Activated CD8-positive, alpha-beta T cell treated with anti-CD3 and anti-CD28 coated beads, Interleukin-2, amount 10 ng/mL, durations not matched to agents 7 days and 5 days (primary cell): ENCODE results near the gene RACGAP1. TPM values are rescaled to one million over a fixed set of nuclear protein-coding genes. Genes with fewer than 3 reads are reported as not detected.

ENCODE experiments used
- ATAC-seq: fragments of 150-1000 bp; cut with Tn5 transposase; one replicate; pipeline ENCODE4 v1.10.0; 2021; ENCODE audit warnings: moderate library complexity
- CTCF ChIA-PET: fragments of 350-600 bp; sonication (Branson Sonifier 250); formaldehyde crosslinking; loops from one replicate; lab custom pipeline; 2021; ENCODE audit warnings: antibody characterized with exemption; lab: Charles Lee
- POLR2A ChIA-PET: fragments of 350-600 bp; sonication (Branson Sonifier 250); formaldehyde crosslinking; loops from one replicate; lab custom pipeline; 2021; ENCODE audit warnings: antibody characterized with exemption; lab: Charles Lee
- DNase-seq: peaks from one replicate; pipeline ENCODE4 v3.0.0-alpha.2; 2020
- H3K27ac Mint-ChIP-seq: one replicate; pipeline ENCODE4 v1.8.0; 2021; ENCODE audit warnings: mild to moderate bottlenecking, mixed read lengths
- H3K27me3 Mint-ChIP-seq: one replicate; pipeline ENCODE4 v1.8.0; 2021; ENCODE audit warnings: low read depth, mixed read lengths
- H3K36me3 Mint-ChIP-seq: one replicate; pipeline ENCODE4 v1.8.0; 2021; ENCODE audit warnings: low read depth, mixed read lengths
- H3K4me1 Mint-ChIP-seq: one replicate; pipeline ENCODE4 v1.8.0; 2021; ENCODE audit warnings: low read depth, mixed read lengths
- H3K4me3 Mint-ChIP-seq: one replicate; pipeline ENCODE4 v1.8.0; 2021; ENCODE audit warnings: mild to moderate bottlenecking, mixed read lengths
- H3K9me3 Mint-ChIP-seq: one replicate; pipeline ENCODE4 v1.8.0; 2022; ENCODE audit warnings: mixed read lengths; ENCODE audit not compliant: insufficient read depth
- total RNA-seq, 2 experiments: library from RNA; stranded (reverse); gene quantifications; one replicate each; pipeline ENCODE4 v1.2.3, GENCODE V29; 2021

Gene RACGAP1
- total RNA-seq, 2 experiments from 2014 or later: 185 to 200 TPM

DNA sequence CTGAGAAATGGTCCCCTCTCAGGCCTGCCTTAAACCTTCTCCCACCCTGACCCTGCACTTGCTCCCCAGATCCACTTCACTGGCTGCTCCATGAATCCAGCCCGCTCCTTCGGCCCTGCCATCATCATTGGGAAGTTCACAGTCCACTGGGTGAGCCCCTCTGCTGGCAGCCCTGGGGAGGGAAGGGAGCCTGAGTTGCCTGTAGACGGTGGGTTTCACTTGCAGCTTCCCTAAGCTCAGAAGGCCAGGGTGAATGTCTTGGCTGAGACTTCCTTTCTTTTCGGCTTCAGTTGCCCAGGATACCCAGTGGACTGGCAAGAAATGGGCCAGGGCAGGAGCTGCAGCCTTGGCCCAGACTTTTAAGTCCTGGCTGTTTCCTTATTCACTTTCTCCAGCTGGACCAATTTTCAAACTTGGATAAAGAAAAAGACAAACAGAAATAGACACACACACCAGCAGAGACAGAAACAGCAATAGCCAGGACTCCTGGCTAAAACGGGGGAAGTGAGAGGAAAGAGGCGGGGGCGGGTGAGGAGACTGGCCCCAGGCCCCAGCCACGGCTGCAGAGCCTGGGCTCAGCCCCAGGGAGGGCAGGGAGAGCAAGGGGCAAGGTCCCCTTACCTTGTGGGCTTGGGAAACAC lies 50.5 kb downstream of the RACGAP1 start:
- no peaks in the 10 kb centered on the region for H3K4me1 Mint-ChIP-seq
- no peak overlapping the region for H3K27ac Mint-ChIP-seq
- CTCF ChIA-PET: no interaction called here
- POLR2A ChIA-PET: no interaction called here
- no peaks in the 10 kb centered on the region for H3K36me3 Mint-ChIP-seq
- DNase-seq (no peak), ATAC-seq (no peak)
- H3K9me3 Mint-ChIP-seq: no peaks in the 10 kb centered on the region
- no peaks in the 10 kb centered on the region for H3K27me3 Mint-ChIP-seq
- no peak overlapping the region for H3K4me3 Mint-ChIP-seq

DNA sequence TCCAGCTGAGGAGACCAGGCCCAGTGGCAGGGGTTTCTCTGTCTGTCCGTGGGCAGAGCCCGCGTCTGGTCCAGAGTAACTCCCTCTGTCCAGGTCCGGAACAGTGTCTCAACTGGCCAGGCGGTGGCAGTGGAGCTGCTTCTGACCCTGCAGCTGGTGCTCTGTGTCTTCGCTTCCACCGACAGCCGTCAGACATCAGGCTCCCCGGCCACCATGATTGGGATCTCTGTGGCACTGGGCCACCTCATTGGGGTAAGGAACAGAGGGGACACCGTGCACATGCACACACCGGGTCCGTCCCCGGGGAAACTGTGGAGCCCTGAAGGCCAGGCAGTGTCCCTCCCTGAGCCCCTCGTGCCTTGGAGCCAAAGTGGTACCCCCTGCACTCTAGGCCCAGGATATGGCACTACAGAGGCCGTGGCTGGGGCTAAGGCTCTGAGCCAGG lies 51.0 kb downstream of the RACGAP1 start:
- no peak overlapping the region for H3K27ac Mint-ChIP-seq
- no peaks in the 10 kb centered on the region for H3K9me3 Mint-ChIP-seq
- no peaks in the 10 kb centered on the region for H3K27me3 Mint-ChIP-seq
- ChIA-PET POLR2A (no interaction called here), CTCF (no interaction called here)
- DNase-seq: no peak
- no peak overlapping the region for H3K4me3 Mint-ChIP-seq
- ATAC-seq: no peak
- H3K4me1 Mint-ChIP-seq: no peaks in the 10 kb centered on the region
- no peaks in the 10 kb centered on the region for H3K36me3 Mint-ChIP-seq

DNA sequence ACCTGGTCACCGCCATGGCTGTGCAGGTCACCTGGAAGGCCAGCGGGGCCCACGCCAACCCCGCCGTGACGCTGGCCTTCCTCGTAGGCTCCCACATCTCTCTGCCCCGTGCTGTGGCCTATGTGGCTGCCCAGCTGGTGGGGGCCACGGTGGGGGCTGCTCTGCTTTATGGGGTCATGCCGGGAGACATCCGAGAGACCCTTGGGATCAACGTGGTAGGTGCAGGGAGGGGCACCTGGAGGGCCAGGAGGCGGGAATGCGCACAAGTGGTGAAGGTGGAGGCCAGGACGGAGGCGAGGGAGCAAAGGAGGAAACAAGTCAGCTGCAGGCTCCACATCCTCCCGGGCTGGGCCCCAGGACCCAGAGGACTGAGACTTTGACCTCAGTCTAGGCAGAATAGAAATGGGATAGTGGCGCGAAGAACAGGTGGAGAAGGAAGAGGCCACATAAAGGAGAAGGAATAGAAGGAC lies 51.9 kb downstream of the RACGAP1 start:
- Mint-ChIP-seq H3K4me1 (no peaks in the 10 kb centered on the region), H3K27me3 (peaks cover 3% of the 10 kb centered on the region), H3K9me3 (no peaks in the 10 kb centered on the region), H3K4me3 (no peak overlapping the region), H3K27ac (no peak overlapping the region), H3K36me3 (no peaks in the 10 kb centered on the region)
- ATAC-seq (no peak), DNase-seq (no peak)
- POLR2A ChIA-PET: no interaction called here
- CTCF ChIA-PET: interaction anchor here (2.8 kb wide), 1 partner anchor 28 kb away, joined by 11 read pairs; no protein-coding TSS in a partner anchor

DNA sequence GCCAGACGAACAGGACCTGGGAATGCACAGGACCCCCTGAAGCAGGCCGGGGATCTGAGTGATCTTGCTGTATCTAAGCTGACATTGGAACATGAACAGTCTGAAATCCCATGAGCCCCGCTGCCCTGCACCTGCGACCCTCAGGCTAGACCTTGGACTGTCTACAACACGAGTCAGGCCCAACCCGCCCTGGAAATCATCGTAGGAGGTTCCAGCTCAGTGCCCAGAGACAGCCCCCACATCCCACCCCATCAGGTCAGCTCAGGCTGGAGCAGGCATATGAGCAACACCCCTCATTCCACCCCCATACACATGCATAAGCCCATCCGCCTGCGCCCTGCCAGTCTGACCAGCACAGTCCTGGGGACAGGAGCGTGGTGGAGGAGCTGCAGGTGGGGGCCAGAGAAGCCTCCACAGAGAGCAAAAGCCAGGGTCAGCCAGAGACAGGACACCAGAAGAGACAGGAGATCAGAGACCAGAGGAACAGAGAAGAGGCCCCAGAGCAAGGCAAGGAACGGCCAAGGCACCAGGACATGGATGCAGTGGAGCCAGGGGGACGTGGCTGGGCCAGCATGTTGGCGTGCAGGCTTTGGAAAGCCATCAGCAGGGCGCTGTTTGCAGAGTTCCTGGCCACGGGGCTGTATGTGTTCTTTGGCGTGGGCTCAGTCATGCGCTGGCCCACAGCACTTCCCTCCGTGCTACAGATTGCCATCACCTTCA lies 52.5 kb downstream of the RACGAP1 start, which contains the start of gene AQP6:
Gene AQP6, plus strand, starts transcription at position 307 of the 720 bp plus-strand sequence. Its CDS starts 227 bp downstream, at position 534.
- POLR2A ChIA-PET: no interaction called here
- Mint-ChIP-seq H3K4me3 (no peak within 1 kb of the TSS), H3K27ac (no peak within 1 kb of the TSS), H3K4me1 (no peaks in the 10 kb centered on the region), H3K36me3 (no peaks in the 10 kb centered on the region), H3K27me3 (peaks cover 6% of the 10 kb centered on the region), H3K9me3 (no peaks in the 10 kb centered on the region)
- ATAC-seq (no peak), DNase-seq (no peak)
- CTCF ChIA-PET: interaction anchor here (0.9 to 2.8 kb wide), 2 partner anchors 27 to 29 kb away, joined by 3 to 11 read pairs; no protein-coding TSS in a partner anchor

DNA sequence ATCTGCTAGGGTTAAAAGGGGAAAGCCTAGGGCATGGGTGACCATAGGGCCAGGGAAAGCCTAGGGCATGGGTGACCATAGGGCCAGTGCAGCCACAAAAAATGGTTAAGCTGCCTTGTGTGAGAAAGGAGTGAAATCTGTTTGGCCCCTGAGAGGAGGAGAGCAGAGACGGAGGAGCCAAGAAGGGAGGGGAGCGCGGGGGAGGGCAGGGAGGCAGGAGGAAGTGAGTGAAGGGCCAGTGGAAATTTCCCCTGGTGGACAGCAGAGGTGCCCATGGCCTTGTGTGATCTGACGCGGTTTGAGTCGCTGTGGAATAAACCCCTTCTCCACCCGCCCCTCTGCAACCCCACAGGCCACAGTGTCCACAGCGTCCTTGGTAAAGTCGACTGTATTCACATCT lies 53.2 kb downstream of the RACGAP1 start:
- ChIA-PET CTCF (interaction anchor here (0.9 to 2.8 kb wide), 2 partner anchors 26 to 29 kb away, joined by 3 to 11 read pairs; no protein-coding TSS in a partner anchor), POLR2A (no interaction called here)
- no peak for DNase-seq
- H3K9me3 Mint-ChIP-seq: no peaks in the 10 kb centered on the region
- H3K4me3 Mint-ChIP-seq: no peak overlapping the region
- H3K27ac Mint-ChIP-seq: no peak overlapping the region
- peaks cover 6% of the 10 kb centered on the region for H3K27me3 Mint-ChIP-seq
- H3K36me3 Mint-ChIP-seq: no peaks in the 10 kb centered on the region
- no peak for ATAC-seq
- H3K4me1 Mint-ChIP-seq: peaks cover 2% of the 10 kb centered on the region

DNA sequence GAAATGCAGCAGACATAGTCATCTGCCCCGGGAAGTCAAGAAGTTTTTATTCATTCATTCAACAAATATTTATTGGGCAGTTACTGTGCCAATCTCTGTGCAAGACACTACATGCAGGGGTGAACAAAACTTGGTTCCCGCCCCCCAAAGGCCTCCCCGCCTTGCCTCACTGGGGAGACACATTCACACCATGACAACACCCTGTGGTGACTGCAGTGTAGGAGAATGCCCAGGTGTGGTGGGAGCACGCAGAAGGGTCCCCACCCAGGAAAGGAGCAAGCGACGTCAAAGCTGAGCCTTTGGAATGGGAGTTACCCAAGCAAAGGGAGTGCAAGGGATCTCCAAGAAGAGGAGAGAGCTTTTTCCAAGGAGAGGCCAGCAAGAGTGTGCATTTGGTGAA lies 54.2 kb downstream of the RACGAP1 start:
- no peak for ATAC-seq
- Mint-ChIP-seq H3K36me3 (no peaks in the 10 kb centered on the region), H3K4me1 (peaks cover 5% of the 10 kb centered on the region), H3K4me3 (no peak overlapping the region), H3K27me3 (peaks cover 7% of the 10 kb centered on the region), H3K27ac (no peak overlapping the region), H3K9me3 (no peaks in the 10 kb centered on the region)
- CTCF ChIA-PET: interaction anchor here (2.8 kb wide), 1 partner anchor 25 kb away, joined by 11 read pairs; no protein-coding TSS in a partner anchor
- POLR2A ChIA-PET: no interaction called here
- no peak for DNase-seq

DNA sequence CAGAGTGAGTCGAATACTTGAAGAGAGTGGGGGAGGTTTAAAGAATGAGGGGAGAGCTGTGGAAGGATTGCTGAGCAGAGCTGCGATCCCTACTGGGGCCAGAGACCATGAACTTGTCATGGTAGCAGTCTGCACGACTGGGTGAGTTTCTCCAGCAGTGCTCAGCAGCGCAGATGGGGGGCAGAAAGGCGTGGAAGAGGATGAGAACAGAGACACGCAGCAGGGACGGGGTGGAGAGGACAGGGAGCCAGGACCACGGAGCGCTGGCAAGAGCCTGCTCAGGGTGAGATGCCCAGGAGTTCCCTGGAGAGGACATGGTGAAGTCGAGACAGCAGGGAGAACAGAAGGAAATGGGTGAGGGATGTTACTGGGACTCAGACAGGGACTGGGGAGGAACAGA lies 54.6 kb downstream of the RACGAP1 start:
- ATAC-seq (no peak), DNase-seq (no peak)
- Mint-ChIP-seq H3K9me3 (no peaks in the 10 kb centered on the region), H3K4me3 (no peak overlapping the region), H3K27ac (no peak overlapping the region), H3K27me3 (peaks cover 9% of the 10 kb centered on the region), H3K4me1 (peaks cover 5% of the 10 kb centered on the region), H3K36me3 (no peaks in the 10 kb centered on the region)
- POLR2A ChIA-PET: no interaction called here
- CTCF ChIA-PET: interaction anchor here (1.9 to 6.7 kb wide), 4 partner anchors 10 to 68 kb away, joined by 5 to 117 read pairs (median 57); no protein-coding TSS in a partner anchor

DNA sequence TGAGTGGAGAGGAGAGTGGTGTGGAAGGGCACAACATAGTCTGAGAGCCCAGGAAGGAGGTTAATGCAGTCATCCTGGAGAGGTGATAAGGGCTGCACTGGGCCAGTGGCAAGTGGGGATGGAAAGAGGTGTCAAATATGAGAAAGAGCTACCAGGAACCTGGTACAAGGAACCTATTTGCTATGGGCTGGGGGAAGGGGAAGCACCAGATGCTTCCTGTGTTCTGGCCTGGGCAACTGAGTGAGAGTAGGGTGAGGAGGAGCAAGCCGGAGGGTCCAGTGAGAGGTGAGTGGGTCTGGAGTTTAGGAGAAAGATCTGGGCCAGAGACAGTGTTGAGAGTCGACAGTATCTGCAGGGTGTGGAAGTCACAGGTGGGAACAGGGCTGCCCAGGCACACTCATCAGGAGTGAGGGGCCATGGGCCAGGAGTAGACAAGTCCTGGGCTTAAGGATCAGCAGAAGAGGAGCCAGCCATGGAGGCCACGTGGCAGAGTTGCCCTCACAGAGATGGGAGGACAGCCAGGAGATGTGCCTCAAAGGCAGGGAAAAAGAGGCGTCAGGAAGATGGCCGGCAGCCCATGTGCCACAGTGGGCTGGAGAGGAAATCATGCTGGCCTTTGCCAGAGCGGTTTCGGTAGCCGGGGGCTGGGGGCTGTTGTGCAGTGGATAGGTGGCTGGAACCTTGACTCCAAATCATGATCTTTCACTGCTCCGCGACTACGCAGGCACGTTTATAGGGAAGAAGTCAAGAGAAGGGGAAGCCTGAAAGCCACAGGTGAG lies 55.5 kb downstream of the RACGAP1 start:
- no peaks in the 10 kb centered on the region for H3K36me3 Mint-ChIP-seq
- CTCF ChIA-PET: interaction anchor here (1.1 to 6.7 kb wide), 8 partner anchors 11 to 178 kb away, joined by 3 to 117 read pairs (median 6); no protein-coding TSS in a partner anchor
- peaks cover 11% of the 10 kb centered on the region for H3K27me3 Mint-ChIP-seq
- no peaks in the 10 kb centered on the region for H3K9me3 Mint-ChIP-seq
- H3K27ac Mint-ChIP-seq: no peak overlapping the region
- no peak for ATAC-seq
- no peak for DNase-seq
- peaks cover 5% of the 10 kb centered on the region for H3K4me1 Mint-ChIP-seq
- no peak overlapping the region for H3K4me3 Mint-ChIP-seq
- POLR2A ChIA-PET: no interaction called here

DNA sequence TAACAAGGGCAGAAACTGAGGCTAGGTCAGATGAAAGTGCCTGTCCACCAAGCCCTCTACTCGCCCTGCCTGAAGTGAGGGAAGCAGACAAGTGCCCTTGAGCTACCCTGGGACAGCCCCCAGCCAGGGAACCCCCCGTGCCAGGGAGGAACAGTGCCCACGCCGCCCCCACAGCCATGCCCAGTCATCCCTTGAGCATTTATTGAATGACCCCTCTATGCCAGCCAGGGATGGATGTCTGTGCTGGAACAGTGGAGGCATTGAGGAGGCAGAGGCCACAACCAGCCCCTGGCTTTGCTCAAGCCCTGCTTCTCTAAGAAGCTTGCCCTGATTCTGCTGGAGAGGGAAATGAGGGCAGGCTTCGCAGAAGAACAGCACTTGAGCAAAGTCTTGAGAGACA lies 56.3 kb downstream of the RACGAP1 start:
- DNase-seq: no peak
- POLR2A ChIA-PET: no interaction called here
- CTCF ChIA-PET: interaction anchor here (0.8 to 6.7 kb wide), 14 partner anchors 10 to 179 kb away, joined by 3 to 117 read pairs (median 6); no protein-coding TSS in a partner anchor

DNA sequence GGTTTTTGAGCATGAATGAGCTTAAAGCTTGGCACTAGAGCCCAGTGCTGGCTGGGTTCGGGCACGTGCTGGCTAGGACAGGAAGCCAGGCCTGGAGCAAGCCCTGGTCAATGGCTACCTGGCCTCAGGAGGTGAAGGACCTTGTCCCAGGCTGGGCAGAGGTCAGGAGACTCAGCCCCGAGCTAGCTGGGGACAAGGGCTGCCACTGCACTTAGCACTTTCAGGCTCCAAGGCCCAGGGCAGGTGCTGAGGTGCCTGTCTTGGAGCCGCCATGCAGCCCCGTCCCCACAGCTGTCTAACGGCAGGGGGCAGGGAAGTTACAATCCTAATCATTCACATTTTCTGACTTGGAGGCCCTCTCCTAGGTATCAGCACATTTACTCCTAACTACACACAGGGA lies 56.8 kb downstream of the RACGAP1 start:
- ChIA-PET POLR2A (no interaction called here), CTCF (interaction anchor here (0.8 to 6.7 kb wide), 23 partner anchors 9 to 244 kb away, joined by 3 to 117 read pairs (median 7); partner anchors contain the start of gene SMARCD1)
- DNase-seq: no peak
- ATAC-seq: no peak
- no peak overlapping the region for H3K4me3 Mint-ChIP-seq
- H3K27me3 Mint-ChIP-seq: peaks cover 24% of the 10 kb centered on the region
- H3K4me1 Mint-ChIP-seq: peaks cover 5% of the 10 kb centered on the region
- H3K27ac Mint-ChIP-seq: no peak overlapping the region
- H3K9me3 Mint-ChIP-seq: no peaks in the 10 kb centered on the region
- H3K36me3 Mint-ChIP-seq: no peaks in the 10 kb centered on the region

More for the DNA sequence above, 56.3 kb downstream of the RACGAP1 start:
- Mint-ChIP-seq H3K4me3 (no peak overlapping the region), H3K4me1 (peaks cover 5% of the 10 kb centered on the region), H3K27ac (no peak overlapping the region), H3K27me3 (peaks cover 18% of the 10 kb centered on the region), H3K36me3 (no peaks in the 10 kb centered on the region), H3K9me3 (no peaks in the 10 kb centered on the region)
- no peak for ATAC-seq

DNA sequence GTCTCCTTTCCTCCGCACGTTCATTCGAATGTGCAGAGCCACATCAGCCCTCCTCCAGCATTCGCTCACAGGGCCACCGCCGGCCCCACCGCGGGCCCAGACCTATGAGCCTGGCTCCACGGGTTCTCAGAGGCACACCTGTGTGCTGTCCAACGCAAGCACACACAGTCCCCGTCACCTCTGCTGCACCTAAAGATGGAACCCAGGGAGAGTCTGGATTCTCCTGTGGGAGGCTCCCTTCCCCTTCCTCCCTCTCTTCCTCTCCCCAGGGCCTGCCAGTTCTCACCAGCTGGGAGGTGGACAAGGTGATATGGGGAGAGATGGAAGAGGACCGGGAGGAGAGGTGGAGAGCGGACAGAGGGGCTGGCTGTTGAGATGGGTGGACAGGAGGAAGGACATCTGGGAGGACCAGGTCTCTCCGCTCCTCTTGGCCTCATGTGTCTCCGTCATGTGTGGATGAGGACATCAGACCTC lies 57.5 kb downstream of the RACGAP1 start:
- DNase-seq (no peak), ATAC-seq (no peak)
- H3K27ac Mint-ChIP-seq: no peak overlapping the region
- peak overlapping the region; percentile 60 for H3K4me3 Mint-ChIP-seq
- H3K9me3 Mint-ChIP-seq: no peaks in the 10 kb centered on the region
- peaks cover 30% of the 10 kb centered on the region for H3K27me3 Mint-ChIP-seq
- H3K4me1 Mint-ChIP-seq: peaks cover 5% of the 10 kb centered on the region
- ChIA-PET POLR2A (interaction anchor here (1.4 kb wide), 1 partner anchor 58 kb away, joined by 4 read pairs; the partner anchor contains the start of gene RACGAP1), CTCF (interaction anchor here (0.6 to 6.7 kb wide), 71 partner anchors 8 to 363 kb away, joined by 3 to 117 read pairs (median 6); partner anchors contain the start of genes AQP2, BCDIN3D, CERS5 and COX14)
- H3K36me3 Mint-ChIP-seq: no peaks in the 10 kb centered on the region
